Measurements from ENCODE around the gene SELENOM. TPM values are rescaled to one million over a fixed set of nuclear protein-coding genes. Genes with fewer than 3 reads are reported as not detected.
"Not testable (repeated sequence)": the region's sequence is repeated elsewhere in the genome, so short reads cannot be mapped to it uniquely, and the experiment has no call there.

The SELENOM gene
- total RNA-seq, 1 experiment from 2014 or later: 61.4 TPM

- no peak for DNase-seq (ENCODE audit: low read depth)
Measured at GRCh38 chr22:31133911-31134310, 26.5 kb upstream of the SELENOM start.

- DNase-seq (ENCODE audit: low read depth): no peak
Measured at GRCh38 chr22:31130873-31131272, 23.5 kb upstream of the SELENOM start.

- no peak for DNase-seq (ENCODE audit: low read depth)
Measured at GRCh38 chr22:31128156-31128555, 20.8 kb upstream of the SELENOM start.

- no peak for DNase-seq (ENCODE audit: low read depth)
Measured at GRCh38 chr22:31127181-31127772, 19.9 kb upstream of the SELENOM start.

- no peak for DNase-seq (ENCODE audit: low read depth)
Measured at GRCh38 chr22:31126869-31127175, 19.5 kb upstream of the SELENOM start.

GRCh38 chr22:31126128-31126868, 18.9 kb upstream of the SELENOM start:
- no peak for DNase-seq (ENCODE audit: low read depth)

GRCh38 chr22:31125521-31126117, 18.3 kb upstream of the SELENOM start:
- no peak for DNase-seq (ENCODE audit: low read depth)

GRCh38 chr22:31124811-31125465, 17.6 kb upstream of the SELENOM start:
- no peak for DNase-seq (ENCODE audit: low read depth)

GRCh38 chr22:31124290-31124689, 16.9 kb upstream of the SELENOM start:
- DNase-seq (ENCODE audit: low read depth): no peak

GRCh38 chr22:31123292-31123602, 15.9 kb upstream of the SELENOM start:
- DNase-seq (ENCODE audit: low read depth): no peak

- no peak for DNase-seq (ENCODE audit: low read depth)
Measured at GRCh38 chr22:31122532-31123291, 15.3 kb upstream of the SELENOM start, which contains the start of gene INPP5J. Gene INPP5J (plus strand): TSS chr22:31122966. CDS start chr22:31123015, 49 bp downstream.

- no peak for DNase-seq (ENCODE audit: low read depth)
Measured at GRCh38 chr22:31122196-31122531, 14.8 kb upstream of the SELENOM start.

GRCh38 chr22:31121403-31121802, 14.0 kb upstream of the SELENOM start:
- DNase-seq (ENCODE audit: low read depth): no peak

GRCh38 chr22:31120642-31121041, 13.3 kb upstream of the SELENOM start:
- no peak for DNase-seq (ENCODE audit: low read depth)

GRCh38 chr22:31120230-31120629, 12.9 kb upstream of the SELENOM start:
- DNase-seq (ENCODE audit: low read depth): no peak

GRCh38 chr22:31119026-31119717, 11.8 kb upstream of the SELENOM start:
- no peak for DNase-seq (ENCODE audit: low read depth)

- DNase-seq (ENCODE audit: low read depth): no peak
Measured at GRCh38 chr22:31118046-31118820, 10.9 kb upstream of the SELENOM start.

- not testable (repeated sequence) for DNase-seq (ENCODE audit: low read depth)
Measured at GRCh38 chr22:31112547-31113091, 5.3 kb upstream of the SELENOM start.

- DNase-seq (ENCODE audit: low read depth): no peak
Measured at GRCh38 chr22:31107894-31108218, 488 bp upstream of the SELENOM start.

GRCh38 chr22:31106731-31107177, 614 bp downstream of the SELENOM start:
- DNase-seq (ENCODE audit: low read depth): peak; percentile 45

Data from LHCN-M2 (cell line).